GM19328 (cell line): ENCODE measurements around the gene BLOC1S4.

Experiments used
- ATAC-seq: cut with Tn5 transposase; IDR thresholded peaks from one replicate; pipeline ENCODE4 v1.9.1; 2021; ENCODE audit warnings: mild to moderate bottlenecking, moderate library complexity; ENCODE audit not compliant: unreplicated experiment

The BLOC1S4 gene

DNA sequence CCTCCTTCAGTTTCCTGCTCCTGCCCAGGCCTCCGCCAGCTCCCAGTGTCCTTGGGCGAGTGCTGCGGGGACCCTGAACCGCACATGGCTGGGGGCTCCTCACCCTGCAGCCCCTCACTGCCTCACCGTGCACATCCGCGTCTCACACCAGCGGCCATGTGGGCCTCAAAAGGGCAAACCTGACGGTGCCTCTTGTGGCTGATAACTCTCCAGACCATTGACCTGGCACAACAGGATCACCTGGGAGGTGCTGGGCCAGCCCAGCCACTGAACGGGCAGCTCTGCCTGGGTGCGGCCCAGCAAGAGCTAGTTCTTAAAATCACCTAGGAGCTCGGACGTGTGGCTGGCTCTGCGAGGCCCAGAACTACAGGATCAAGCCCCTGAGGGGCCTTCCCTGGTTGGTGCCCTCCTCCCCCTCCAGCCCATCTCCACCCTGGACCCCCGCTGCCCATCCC, 26.4 kb upstream of the BLOC1S4 start:
- no peak for ATAC-seq

DNA sequence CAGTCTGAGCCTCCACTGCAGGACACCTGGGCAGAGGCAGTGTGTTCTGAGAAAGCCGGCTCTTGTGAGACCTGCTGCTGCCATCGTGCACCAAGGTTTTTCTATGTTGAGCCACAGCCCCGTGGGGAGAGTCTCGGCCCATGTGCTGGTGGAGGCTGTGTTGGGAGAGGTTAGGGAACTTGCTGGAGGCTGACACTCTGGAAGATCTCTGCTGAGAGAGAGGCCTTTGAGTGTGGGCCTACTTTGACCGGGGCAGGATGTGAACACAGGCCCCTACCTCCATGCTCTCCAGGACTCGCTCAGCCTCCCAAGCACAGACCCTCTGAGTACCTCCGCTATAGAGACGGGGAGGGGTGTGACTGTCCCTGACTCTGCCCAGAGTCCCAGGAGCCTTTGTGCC, 23.6 kb upstream of the BLOC1S4 start:
- ATAC-seq, result no peak

- no peak for ATAC-seq
Measured at GRCh38 chr4:6692806-6693205, 23.2 kb upstream of the BLOC1S4 start.

DNA sequence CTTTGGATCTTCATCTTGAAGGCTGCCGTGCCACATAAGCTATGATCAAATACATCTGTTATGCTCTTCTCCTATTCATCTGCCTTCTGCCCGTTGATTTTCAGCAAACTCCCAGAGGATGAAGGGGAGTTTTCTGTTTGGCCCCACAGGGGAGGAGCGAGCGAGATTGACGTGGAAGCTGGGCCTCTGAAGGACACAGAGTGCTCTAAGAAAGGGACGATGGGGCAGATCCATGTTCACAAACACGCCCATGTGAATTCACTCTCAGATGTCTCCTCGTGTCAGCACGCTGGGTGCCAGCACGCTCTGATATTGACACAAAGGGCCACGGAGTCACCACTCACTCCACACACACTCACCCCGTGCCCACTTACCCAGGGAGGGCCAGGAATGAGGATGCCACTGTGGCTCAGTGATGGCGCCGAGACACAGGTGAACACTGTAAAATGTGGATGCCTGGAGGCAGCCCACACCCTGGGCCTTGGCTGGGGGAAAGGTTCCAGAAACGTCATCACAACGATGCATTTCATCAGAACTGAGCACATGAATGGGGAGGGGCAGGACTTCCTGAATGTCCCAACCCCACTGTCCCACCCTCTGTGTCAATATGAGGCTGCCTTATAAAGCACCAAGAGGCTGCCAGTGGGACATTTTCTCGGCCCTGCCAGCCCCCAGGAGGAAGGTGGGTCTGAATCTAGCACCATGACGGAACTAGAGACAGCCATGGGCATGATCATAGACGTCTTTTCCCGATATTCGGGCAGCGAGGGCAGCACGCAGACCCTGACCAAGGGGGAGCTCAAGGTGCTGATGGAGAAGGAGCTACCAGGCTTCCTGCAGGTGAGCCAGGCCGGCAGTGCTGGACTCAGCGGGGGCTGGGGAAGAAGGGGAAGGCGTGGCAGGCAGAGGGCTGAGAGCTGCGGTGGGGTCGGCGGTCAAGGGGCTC, 22.5 kb upstream of the BLOC1S4 start, which contains the start of gene S100P:
Gene S100P (plus strand): TSS at position 648 of the 946 bp plus-strand sequence. CDS start 55 bp downstream, at position 703.
- ATAC-seq, result no peak

- no peak for ATAC-seq
Measured at GRCh38 chr4:6694177-6694901, 21.6 kb upstream of the BLOC1S4 start.

GRCh38 chr4:6695660-6696610, 20.0 kb upstream of the BLOC1S4 start:
- ATAC-seq, result no peak

GRCh38 chr4:6696611-6697010, 19.4 kb upstream of the BLOC1S4 start:
- ATAC-seq, result no peak

GRCh38 chr4:6697131-6697530, 18.8 kb upstream of the BLOC1S4 start:
- ATAC-seq, result no peak

- ATAC-seq, result no peak
Measured at GRCh38 chr4:6699388-6699787, 16.6 kb upstream of the BLOC1S4 start.

- no peak for ATAC-seq
Measured at GRCh38 chr4:6699903-6700302, 16.1 kb upstream of the BLOC1S4 start.

- ATAC-seq, result no peak
Measured at GRCh38 chr4:6701371-6701770, 14.6 kb upstream of the BLOC1S4 start.

DNA sequence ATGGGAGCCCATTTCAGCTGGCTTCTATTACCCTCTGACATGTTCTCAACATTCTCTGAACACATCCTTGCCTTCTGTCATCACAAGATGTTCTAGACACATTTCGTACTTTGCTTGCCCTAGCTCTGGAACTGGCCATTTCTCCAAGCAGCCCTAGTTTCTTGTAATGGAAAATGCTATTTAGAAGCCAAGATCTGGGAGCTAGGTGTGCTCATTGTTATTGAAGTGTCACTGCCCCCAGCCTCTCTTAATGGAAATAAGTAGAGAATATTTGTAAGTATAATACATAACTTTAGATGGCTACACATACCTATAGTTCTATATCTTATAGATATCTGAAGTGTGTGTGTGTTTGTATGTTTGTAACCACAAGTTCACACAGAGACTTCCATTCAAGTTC, 13.2 kb upstream of the BLOC1S4 start:
- no peak for ATAC-seq

GRCh38 chr4:6703786-6704185, 12.2 kb upstream of the BLOC1S4 start:
- ATAC-seq, result no peak

GRCh38 chr4:6705646-6706045, 10.3 kb upstream of the BLOC1S4 start:
- ATAC-seq, result no peak

DNA sequence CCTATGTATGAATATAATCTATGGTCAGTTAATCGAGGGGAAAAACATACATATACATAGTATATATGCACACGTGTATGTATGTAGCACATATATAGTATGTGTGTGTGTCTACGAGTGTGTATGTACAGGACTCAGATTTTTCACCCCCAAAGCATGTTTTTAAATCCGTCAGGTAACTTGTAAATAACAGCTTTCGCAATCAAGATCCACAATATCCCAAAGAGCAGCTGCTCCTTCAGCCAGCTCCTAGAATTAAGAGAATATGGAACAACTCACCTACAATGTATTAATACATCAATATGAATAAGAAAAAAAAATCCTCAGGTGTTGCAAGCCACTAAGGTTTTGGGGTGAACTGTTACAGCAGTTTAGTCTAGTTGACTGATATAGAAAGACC, 9.8 kb upstream of the BLOC1S4 start:
- no peak for ATAC-seq

GRCh38 chr4:6709230-6710114, 6.5 kb upstream of the BLOC1S4 start, which contains the start of gene MRFAP1L1:
Gene MRFAP1L1, minus strand, starts transcription at chr4:6709865. Its CDS starts 236 bp downstream, at chr4:6709629.
- ATAC-seq, result peak; percentile 57

DNA sequence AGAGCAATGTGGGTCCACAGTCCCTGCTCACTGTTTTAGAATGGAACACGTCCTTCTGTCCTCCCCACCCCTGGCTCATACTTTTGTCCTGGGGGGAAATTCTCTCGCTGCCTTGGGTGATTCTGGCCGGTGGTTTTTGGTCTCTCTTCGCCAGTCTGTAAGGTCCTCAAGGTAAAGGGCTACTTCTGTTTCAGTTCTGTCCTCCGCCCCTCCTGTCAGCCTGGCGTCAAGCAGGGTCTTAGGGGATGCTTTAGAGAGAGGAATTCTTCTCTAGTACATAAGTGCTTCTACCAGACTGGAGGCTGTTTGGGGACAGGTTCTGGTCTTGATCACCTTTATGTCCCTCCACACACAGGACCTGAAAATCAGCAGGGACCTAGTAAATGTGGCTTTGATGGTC, 5.7 kb upstream of the BLOC1S4 start:
- peak; percentile 16 for ATAC-seq

- no peak for ATAC-seq
Measured at GRCh38 chr4:6710996-6711395, 5.0 kb upstream of the BLOC1S4 start.

DNA sequence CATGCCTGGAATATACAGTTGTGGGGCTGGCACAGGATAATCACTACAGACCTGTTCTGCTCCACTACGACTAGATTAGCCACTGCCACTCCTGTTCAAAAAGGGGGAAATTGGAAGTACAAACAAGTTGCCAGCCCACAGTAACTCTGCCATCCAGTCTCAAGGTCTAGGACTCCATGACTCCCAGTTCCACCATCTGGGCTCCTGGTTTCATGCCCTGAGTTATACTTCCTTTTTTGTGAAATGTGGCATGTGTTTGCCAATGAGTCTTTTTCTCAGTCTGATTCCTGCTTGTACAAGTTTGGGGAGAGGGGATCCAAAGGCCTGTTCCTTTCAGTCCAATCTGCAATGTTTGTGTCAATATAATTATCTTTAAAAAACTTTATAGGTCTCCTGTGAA, 1.0 kb upstream of the BLOC1S4 start:
- no peak for ATAC-seq

DNA sequence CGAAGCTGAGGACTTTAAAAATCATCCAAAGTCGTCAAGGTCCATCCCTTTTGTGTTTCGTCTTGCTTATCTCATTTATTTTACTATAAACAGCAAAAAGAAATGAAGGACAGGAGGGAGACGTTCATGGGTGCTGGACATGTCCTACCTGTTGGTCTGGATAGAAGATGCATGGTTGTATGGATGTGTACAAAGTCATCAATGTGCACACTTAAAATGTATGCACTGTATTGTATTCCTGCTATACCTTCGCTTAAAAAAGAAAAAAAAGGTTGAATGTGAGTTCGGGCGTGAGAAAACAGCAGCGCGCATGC, 313 bp upstream of the BLOC1S4 start:
- no peak for ATAC-seq
